GM12878 (cell line): ENCODE measurements around the gene RAB3B. TPM values are rescaled to one million over a fixed set of nuclear protein-coding genes. Genes with fewer than 3 reads are reported as not detected.
A peak's percentile ranks its signal among the peaks of the same experiment; 100 is the strongest.

Source experiments
- BACH1 ChIP-seq: fragments of 450-650 bp; IDR thresholded peaks from 2 replicates; pipeline ENCODE4 v1.6.1; 2017; ENCODE audit warnings: mild to moderate bottlenecking, borderline replicate concordance
- CEBPB ChIP-seq, 2 experiments: fragments of 150-350 bp in 1 of 2; IDR thresholded peaks; 2 replicates each; pipeline ENCODE4 v1.6.1; 2012 to 2014; ENCODE audit warnings: low read depth in 2 of 2, low read length in 2 of 2, borderline replicate concordance in 1 of 2, inconsistent platforms in 1 of 2
- CHD1 ChIP-seq: IDR thresholded peaks from 2 replicates; pipeline ENCODE4 v1.6.1; 2012; ENCODE audit warnings: low read depth, low read length, improper control_type of control experiment
- CREM ChIP-seq: IDR thresholded peaks from 2 replicates; pipeline ENCODE4 v1.6.1; 2014; ENCODE audit warnings: antibody characterized with exemption, low read depth
- EZH2 ChIP-seq: IDR thresholded peaks from 2 replicates; pipeline ENCODE4 v1.6.1; 2012; ENCODE audit warnings: low read depth, mild to moderate bottlenecking, control low read depth, inconsistent platforms, low read length, borderline replicate concordance; ENCODE audit not compliant: control insufficient read depth
- FOXM1 ChIP-seq: IDR thresholded peaks from 2 replicates; pipeline ENCODE4 v1.6.1; 2012; ENCODE audit warnings: low read depth, mild to moderate bottlenecking, inconsistent platforms, low read length, moderate library complexity
- GABPA ChIP-seq: IDR thresholded peaks from 2 replicates; pipeline ENCODE4 v1.6.1; 2014; ENCODE audit warnings: antibody characterized with exemption, low read depth, mild to moderate bottlenecking, inconsistent platforms
- MEF2A ChIP-seq: IDR thresholded peaks from 2 replicates; pipeline ENCODE4 v1.6.1; 2011; ENCODE audit warnings: low read depth, mild to moderate bottlenecking, low read length, moderate library complexity; ENCODE audit not compliant: insufficient read depth
- MEF2B ChIP-seq: fragments of 450-650 bp; IDR thresholded peaks from 2 replicates; pipeline ENCODE4 v1.6.1; 2018; ENCODE audit warnings: mild to moderate bottlenecking, moderate library complexity; ENCODE audit not compliant: partially characterized antibody, poor library complexity, severe bottlenecking
- PAX8 ChIP-seq: fragments of 450-650 bp; IDR thresholded peaks from 2 replicates; pipeline ENCODE4 v1.6.1; 2017; ENCODE audit warnings: mild to moderate bottlenecking, moderate library complexity
- TBL1XR1 ChIP-seq: IDR thresholded peaks from 2 replicates; pipeline ENCODE4 v1.6.1; 2012; ENCODE audit warnings: low read depth, low read length, improper control_type of control experiment
- TCF3 ChIP-seq: IDR thresholded peaks from 2 replicates; pipeline ENCODE4 v1.6.1; 2012; ENCODE audit warnings: low read depth, mild to moderate bottlenecking, low read length, borderline replicate concordance; ENCODE audit not compliant: insufficient read depth
- polyA plus RNA-seq, 11 experiments: library from polyadenylated mRNA; depleted of rRNA in 4 of 11; unstranded in 6 of 11; stranded (reverse) in 5 of 11; fragments of >200 nt; fragmentation: Nextera tagmentation in 4 of 11; fragmentation: Illumina TruSeq in 1 of 11; extraction: Ambion mirVana in 4 of 11; extraction: Trizol in 1 of 11; gene quantifications; 1 replicate in 1 of 11; 2 replicates in 10 of 11; pipeline versions ENCODE4 v1.2.1 to v1.2.3, GENCODE V29; 2011 to 2016; ENCODE audit warnings: inconsistent platforms in 2 of 11, missing spikeins in 2 of 11, low read depth in 1 of 11
- total RNA-seq, 4 experiments: library from RNA; depleted of rRNA in 3 of 4; stranded (reverse); fragments of >200 nt in 3 of 4; fragmentation: Illumina TruSeq in 1 of 4; extraction: Trizol in 1 of 4; gene quantifications; 2 replicates each; pipeline versions ENCODE4 v1.2.1 to v1.2.3, GENCODE V29; 2013 to 2021
- TF ChIP-seq, protein P1 (sequence below): fragments of 450-650 bp; IDR thresholded peaks from 2 replicates; pipeline ENCODE4 v1.6.1; 2014; ENCODE audit warnings: mild to moderate bottlenecking
- TF ChIP-seq, protein P2 (sequence below): fragments of 450-650 bp; conservative IDR thresholded peaks from 2 replicates; pipeline ENCODE4 v1.6.1; 2017; ENCODE audit warnings: mild to moderate bottlenecking, moderate library complexity
- TF ChIP-seq, protein P3 (sequence below), 3 experiments: IDR thresholded peaks in 2 of 3; conservative IDR thresholded peaks in 1 of 3; 2 replicates each; pipeline ENCODE4 v1.5.1; 2011; ENCODE audit warnings: low read depth in 3 of 3, low read length in 3 of 3, mild to moderate bottlenecking in 3 of 3, control low read depth in 2 of 3, moderate library complexity in 2 of 3, inconsistent platforms in 1 of 3, mixed read lengths in 1 of 3; ENCODE audit not compliant: control insufficient read depth in 2 of 3, insufficient read depth in 1 of 3; ENCODE audit errors: extremely low read depth in 1 of 3
- TF ChIP-seq, protein P4 (sequence below): fragments of 450-650 bp; IDR thresholded peaks from 2 replicates; pipeline ENCODE4 v1.6.1; 2017; ENCODE audit warnings: low read depth, mild to moderate bottlenecking, moderate library complexity
- TF ChIP-seq, protein P5 (sequence below): fragments of 150-350 bp; IDR thresholded peaks from 2 replicates; pipeline ENCODE4 v1.6.1; 2014; ENCODE audit warnings: mild to moderate bottlenecking, low read depth, low read length
- TF ChIP-seq, protein P6 (sequence below): fragments of 450-650 bp; IDR thresholded peaks from 2 replicates; pipeline ENCODE4 v1.6.1; 2016; ENCODE audit warnings: mild to moderate bottlenecking

The RAB3B gene
- total and polyA plus RNA-seq, 10 of the 15 experiments (the other 5 are each of a cell fraction or from before 2014, with no cell fraction given) = 0.05 to 0.32 (median 0.24) TPM

DNA sequence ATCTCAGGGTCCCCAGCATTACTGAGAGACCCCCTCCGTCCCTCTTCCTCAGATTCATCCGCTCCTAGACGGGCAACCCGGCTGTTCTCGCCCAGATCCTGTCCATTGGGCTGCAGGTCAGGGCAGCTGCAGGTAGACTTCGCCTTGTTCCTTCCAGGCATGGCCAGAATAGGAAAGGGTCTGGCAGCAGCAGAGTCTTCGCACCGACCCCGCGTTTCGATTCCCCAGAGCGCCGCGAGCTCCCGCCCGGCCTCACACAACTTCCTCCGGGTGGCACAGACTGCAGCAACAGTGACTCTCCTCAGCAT is 112.2 kb downstream of the RAB3B start (continued):
- TF ChIP-seq, protein P1, sequence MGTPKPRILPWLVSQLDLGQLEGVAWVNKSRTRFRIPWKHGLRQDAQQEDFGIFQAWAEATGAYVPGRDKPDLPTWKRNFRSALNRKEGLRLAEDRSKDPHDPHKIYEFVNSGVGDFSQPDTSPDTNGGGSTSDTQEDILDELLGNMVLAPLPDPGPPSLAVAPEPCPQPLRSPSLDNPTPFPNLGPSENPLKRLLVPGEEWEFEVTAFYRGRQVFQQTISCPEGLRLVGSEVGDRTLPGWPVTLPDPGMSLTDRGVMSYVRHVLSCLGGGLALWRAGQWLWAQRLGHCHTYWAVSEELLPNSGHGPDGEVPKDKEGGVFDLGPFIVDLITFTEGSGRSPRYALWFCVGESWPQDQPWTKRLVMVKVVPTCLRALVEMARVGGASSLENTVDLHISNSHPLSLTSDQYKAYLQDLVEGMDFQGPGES = no peak
- TF ChIP-seq, protein P2, sequence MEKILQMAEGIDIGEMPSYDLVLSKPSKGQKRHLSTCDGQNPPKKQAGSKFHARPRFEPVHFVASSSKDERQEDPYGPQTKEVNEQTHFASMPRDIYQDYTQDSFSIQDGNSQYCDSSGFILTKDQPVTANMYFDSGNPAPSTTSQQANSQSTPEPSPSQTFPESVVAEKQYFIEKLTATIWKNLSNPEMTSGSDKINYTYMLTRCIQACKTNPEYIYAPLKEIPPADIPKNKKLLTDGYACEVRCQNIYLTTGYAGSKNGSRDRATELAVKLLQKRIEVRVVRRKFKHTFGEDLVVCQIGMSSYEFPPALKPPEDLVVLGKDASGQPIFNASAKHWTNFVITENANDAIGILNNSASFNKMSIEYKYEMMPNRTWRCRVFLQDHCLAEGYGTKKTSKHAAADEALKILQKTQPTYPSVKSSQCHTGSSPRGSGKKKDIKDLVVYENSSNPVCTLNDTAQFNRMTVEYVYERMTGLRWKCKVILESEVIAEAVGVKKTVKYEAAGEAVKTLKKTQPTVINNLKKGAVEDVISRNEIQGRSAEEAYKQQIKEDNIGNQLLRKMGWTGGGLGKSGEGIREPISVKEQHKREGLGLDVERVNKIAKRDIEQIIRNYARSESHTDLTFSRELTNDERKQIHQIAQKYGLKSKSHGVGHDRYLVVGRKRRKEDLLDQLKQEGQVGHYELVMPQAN = peak; percentile 71
- TF ChIP-seq MEF2B (no peak), CREM (no peak), CEBPB (IDR thresholded peaks at IDR 0.05; ENCODE audit: borderline replicate concordance in 1 of 2, low read depth in 2 of 2, low read length in 2 of 2) (no peak), EZH2 (no peak), TBL1XR1 (no peak), GABPA (no peak), FOXM1 (no peak), PAX8 (no peak), MEF2A (no peak), CHD1 (0 out of 2 replicates have a peak, but pooled peaks have one; percentile 12), BACH1 (0 out of 2 replicates have a peak, but pooled peaks have one; percentile 62), TCF3 (no peak)
- TF ChIP-seq, protein P3, sequence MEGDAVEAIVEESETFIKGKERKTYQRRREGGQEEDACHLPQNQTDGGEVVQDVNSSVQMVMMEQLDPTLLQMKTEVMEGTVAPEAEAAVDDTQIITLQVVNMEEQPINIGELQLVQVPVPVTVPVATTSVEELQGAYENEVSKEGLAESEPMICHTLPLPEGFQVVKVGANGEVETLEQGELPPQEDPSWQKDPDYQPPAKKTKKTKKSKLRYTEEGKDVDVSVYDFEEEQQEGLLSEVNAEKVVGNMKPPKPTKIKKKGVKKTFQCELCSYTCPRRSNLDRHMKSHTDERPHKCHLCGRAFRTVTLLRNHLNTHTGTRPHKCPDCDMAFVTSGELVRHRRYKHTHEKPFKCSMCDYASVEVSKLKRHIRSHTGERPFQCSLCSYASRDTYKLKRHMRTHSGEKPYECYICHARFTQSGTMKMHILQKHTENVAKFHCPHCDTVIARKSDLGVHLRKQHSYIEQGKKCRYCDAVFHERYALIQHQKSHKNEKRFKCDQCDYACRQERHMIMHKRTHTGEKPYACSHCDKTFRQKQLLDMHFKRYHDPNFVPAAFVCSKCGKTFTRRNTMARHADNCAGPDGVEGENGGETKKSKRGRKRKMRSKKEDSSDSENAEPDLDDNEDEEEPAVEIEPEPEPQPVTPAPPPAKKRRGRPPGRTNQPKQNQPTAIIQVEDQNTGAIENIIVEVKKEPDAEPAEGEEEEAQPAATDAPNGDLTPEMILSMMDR (IDR thresholded peaks at IDR 0.05 in 2 of 3, conservative IDR thresholded peaks at IDR 0.05 in 1 of 3; ENCODE audit: control insufficient read depth in 2 of 3, extremely low read depth in 1 of 3, insufficient read depth in 1 of 3, low read depth in 3 of 3, low read length in 3 of 3) = no peak
- TF ChIP-seq, protein P4, sequence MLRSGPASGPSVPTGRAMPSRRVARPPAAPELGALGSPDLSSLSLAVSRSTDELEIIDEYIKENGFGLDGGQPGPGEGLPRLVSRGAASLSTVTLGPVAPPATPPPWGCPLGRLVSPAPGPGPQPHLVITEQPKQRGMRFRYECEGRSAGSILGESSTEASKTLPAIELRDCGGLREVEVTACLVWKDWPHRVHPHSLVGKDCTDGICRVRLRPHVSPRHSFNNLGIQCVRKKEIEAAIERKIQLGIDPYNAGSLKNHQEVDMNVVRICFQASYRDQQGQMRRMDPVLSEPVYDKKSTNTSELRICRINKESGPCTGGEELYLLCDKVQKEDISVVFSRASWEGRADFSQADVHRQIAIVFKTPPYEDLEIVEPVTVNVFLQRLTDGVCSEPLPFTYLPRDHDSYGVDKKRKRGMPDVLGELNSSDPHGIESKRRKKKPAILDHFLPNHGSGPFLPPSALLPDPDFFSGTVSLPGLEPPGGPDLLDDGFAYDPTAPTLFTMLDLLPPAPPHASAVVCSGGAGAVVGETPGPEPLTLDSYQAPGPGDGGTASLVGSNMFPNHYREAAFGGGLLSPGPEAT = no peak
- TF ChIP-seq, protein P5, sequence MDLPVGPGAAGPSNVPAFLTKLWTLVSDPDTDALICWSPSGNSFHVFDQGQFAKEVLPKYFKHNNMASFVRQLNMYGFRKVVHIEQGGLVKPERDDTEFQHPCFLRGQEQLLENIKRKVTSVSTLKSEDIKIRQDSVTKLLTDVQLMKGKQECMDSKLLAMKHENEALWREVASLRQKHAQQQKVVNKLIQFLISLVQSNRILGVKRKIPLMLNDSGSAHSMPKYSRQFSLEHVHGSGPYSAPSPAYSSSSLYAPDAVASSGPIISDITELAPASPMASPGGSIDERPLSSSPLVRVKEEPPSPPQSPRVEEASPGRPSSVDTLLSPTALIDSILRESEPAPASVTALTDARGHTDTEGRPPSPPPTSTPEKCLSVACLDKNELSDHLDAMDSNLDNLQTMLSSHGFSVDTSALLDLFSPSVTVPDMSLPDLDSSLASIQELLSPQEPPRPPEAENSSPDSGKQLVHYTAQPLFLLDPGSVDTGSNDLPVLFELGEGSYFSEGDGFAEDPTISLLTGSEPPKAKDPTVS = no peak
- TF ChIP-seq, protein P6, sequence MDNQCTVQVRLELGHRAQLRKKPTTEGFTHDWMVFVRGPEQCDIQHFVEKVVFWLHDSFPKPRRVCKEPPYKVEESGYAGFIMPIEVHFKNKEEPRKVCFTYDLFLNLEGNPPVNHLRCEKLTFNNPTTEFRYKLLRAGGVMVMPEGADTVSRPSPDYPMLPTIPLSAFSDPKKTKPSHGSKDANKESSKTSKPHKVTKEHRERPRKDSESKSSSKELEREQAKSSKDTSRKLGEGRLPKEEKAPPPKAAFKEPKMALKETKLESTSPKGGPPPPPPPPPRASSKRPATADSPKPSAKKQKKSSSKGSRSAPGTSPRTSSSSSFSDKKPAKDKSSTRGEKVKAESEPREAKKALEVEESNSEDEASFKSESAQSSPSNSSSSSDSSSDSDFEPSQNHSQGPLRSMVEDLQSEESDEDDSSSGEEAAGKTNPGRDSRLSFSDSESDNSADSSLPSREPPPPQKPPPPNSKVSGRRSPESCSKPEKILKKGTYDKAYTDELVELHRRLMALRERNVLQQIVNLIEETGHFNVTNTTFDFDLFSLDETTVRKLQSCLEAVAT = peak; percentile 26
